HPDE6-E6E7 (cell line): ENCODE measurements around the gene WIPF3.
A peak's percentile ranks its signal among the peaks of the same experiment; 100 is the strongest.
"Not testable (repeated sequence)": the region's sequence is repeated elsewhere in the genome, so short reads cannot be mapped to it uniquely, and the experiment has no call there.

ENCODE experiments used
- DNase-seq: peaks from one replicate; pipeline ENCODE4 v3.0.0; 2011; ENCODE audit warnings: missing footprints; ENCODE audit errors: extremely low spot score

WIPF3 gene

DNA sequence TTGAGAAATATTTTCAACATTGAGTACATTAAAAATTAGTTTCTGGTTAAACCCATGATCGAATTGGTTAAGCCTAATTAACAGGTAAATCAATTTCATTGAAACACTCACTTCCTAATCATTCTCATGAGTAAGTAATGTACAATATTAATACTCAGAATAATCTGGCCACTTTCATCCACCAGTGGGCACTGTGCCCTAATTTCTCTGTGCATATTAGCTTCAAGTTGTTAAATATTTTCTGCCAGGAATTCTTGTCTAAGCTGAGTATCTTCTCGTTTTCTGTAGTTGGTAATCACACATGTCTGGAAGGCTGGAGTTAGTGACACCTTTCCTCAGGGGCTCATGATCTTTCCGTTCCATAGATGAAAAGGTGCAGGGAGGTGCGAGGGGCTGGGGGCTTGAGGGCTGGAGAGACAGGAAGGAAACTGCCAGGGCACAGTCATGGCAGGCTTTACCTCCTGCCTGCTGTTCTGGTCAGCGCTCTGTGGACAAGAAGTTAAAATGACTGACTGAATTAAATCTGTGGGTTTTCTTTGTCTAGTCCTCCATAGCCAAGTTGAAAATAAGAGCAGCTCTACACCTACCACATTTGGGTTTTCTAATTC, 71.9 kb downstream of the WIPF3 start:
- DNase-seq, result peak; percentile 37

DNA sequence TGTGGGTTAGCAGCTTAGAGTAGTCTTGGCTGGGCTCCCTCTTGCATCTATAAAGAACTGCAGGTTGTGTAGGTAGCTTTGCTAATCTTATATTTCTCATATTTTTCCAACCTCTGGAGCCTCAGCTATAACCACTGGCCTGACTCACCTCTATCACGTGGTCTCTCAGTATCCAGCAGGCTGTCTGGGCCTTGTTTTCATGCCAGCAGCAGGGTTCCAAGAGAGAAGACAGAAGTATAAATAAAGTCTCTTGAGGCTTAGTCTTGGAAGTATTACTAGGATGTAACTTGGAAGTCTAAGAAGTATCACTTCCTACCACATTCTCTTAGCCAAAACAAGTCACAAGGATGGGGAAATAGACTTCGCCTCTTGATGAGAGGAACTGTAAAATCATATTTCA, 73.3 kb downstream of the WIPF3 start:
- DNase-seq, result no peak

DNA sequence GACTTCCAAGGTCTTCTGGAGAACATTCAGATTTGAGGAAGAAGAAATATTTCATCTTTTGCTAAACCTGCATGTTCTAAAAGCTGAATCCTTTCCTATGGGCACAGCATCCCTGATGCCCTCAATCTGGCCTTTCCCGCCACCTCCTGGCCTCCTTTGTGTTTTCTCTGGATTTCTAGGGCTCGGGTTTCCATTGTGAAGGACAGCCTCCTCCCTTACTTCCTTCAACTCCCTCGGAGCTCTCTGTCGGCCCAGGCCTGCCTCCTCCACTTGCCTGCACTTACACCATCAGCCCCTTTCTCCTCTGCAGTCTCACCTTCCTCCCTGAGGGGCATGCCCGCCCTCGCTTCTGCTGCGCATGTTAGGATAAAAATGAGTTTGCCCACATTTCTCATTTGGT, 75.4 kb downstream of the WIPF3 start:
- no peak for DNase-seq

DNA sequence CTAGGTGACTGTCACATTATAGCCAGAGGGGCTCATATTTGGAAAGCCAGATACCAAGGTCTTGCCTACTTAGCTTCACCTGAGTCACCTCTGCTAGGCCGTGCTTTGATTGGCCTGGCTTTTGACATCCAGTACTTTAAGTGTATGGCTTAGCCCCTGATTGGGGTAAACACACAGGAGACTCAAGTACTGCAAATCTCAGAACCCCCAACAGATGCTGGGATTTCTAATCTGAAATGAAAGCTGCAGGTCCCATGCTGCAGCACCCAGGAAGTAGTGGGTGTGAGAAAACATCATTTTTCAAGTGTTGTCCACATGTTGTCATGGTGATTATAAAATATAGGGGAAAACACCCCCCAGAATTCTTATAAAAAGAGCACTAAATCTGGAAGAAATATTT, 76.2 kb downstream of the WIPF3 start:
- no peak for DNase-seq

DNA sequence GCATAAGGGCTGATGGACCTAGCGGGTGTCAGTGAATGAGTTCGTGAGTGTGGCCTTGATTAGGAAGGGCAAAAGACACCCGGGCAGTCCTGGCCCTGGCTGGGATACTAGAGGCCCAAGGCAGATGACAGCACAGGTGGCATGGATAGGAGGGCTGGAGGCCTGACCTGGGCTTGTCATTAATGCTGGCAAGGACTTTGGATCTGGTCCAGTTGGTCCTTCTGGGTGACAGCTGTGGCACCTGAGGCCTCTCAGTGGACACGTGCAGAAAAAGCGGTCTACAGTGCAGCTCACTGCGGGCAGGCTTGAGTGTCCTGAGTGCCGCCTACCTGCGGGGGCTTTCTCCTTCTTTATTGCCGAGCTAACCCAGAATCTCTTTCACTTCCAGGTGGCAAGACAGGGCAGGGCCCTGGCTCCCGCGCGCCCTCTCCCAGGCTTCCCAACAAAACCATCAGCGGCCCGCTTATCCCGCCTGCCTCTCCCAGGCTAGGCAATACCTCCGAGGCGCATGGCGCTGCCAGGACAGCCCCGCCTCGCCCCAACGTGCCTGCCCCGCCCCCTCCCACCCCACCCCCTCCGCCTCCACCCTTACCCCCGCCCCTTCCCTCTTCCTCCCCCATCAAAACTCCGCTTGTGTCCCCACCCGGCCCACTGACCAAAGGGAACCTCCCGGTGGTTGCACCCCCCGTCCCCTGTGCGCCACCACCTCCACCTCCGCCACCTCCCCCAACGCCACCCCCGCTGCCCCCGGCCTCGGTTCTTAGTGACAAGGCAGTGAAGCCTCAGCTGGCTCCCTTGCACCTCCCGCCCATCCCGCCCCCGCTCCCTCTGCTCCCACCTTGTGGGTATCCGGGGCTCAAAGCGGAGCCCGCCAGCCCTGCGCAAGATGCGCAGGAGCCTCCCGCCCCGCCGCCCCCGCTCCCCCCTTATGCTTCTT, 77.4 kb downstream of the WIPF3 start:
- peak; percentile 47 for DNase-seq

DNA sequence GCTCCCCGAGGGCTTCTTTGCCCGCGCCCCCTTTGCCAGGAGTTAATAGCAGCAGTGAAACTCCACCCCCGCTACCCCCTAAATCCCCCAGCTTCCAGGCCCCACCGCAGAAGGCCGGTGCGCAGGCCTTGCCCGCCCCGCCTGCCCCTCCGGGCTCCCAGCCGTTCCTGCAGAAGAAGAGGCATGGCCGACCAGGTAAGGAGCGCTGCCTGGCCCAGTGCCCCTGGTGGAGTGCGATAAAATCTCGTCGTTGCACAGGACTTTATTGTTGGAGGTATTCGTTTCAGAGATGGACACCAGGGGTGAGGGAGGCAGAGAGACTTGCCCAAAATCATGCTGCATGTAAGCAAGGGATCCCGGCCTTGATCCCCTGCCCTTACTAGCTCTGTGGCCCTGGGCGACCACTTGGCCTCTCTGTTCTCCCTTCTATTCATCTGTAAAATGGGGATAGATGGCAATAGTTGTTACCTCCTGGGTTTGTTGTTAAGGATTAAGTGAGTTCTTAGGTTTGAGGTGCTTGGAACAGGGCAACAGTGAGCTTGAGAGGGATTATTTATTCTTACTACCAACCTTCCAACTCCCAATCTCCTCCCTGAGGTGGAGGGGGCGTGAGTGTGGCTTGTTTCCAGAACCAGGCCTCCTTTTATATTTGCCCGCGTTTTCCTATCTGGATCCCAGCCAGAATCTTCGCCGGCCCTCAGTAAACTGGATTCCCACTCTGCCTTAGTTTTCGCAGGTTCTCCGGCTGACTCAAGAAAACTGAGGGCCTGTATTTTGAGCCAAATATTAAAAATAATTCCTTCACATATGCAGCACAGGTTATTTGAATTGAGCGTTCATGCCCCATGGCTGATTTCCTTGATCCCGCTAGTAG, 78.3 kb downstream of the WIPF3 start:
- DNase-seq, result peak; percentile 74

DNA sequence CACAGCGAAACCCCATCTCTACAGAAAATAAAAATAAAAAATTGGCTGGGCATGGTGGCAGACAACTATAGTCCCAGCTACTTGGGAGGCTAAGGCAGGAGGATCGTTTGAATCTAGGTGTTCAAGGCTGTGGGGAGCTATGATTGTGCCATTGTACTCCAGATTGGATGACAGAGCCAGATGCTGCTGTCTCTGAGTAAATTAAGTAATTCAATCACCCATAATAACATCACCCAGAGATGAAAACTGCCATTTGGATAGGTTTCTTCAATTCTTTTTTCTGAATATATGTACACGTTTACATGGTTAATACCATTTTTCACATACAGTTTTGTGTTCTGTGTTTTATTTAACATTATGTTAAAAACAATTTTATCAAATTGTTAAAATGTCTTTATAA, 79.3 kb downstream of the WIPF3 start:
- DNase-seq, result no peak

DNA sequence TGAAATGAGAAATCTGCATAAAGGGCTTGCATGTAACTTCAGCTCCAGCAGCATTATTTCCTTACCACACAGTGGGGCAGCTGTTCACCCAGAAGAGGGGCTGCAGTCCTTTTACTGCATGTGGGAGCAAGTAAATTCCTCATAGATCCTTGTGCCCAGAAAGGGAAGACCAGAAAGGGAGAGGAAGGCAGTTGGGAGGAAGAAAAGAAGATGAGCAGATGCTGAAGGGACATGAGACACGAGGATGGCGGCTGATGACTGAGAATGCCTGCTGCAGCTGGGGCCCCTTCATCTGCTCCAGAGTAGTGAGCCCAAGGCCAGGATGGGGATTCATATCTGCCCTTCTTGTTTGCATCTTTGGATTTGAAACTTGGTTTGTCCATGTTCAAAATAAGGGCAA, 80.5 kb downstream of the WIPF3 start:
- DNase-seq, result no peak

DNA sequence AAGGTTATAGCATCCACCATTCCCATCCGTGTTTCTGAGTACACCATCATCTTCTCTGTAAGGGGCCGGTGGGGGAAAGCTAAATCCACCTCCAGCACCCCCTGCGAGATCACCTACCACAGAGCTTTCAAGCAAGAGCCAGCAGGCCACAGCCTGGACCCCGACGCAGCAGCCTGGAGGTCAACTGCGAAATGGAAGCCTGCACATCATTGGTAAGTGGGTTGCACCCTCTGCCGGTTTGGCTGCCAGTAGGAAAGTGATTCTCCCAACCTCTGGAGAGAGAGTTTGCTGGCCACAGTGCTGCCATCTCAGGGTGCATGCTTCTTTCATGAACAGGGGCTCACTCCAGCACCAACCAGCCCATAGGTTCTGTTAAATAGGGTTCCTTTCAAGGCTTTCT, 81.7 kb downstream of the WIPF3 start:
- DNase-seq, result no peak

DNA sequence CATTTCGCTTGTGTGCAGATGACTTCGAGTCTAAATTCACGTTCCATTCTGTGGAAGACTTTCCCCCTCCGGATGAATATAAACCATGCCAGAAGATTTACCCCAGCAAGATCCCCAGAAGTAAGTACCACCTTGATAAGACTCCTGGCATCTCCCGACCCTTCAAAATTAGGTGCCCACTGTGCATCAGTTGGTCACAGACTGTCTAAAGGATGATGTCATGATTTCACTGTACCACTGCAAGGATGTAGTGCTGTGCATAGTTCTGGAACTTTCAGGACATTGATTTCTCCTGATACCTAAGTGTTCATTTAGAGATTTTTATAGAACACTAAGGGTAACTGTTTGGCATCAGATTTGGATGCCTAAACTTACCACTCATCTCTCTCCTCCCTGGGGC, 83.0 kb downstream of the WIPF3 start:
- DNase-seq, result no peak

DNA sequence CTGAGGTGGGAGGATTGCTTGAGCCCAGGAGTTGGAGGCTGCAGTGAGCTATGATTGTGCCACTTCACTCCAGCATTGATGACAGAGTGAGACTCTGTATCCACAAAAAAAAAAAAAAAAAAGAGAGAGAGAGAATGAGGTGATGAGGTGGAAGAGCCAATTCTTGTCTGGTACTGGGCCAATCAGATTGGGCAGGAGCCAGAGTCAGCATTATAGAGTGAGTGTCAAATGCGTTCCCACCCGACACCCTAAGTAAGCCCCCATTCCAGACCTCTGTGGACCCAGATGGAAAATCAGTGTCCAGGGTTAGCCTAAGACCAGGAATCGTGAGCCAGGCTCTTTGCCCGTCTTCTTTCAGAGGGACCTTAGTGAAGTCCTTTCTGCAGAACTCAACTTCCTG, 83.9 kb downstream of the WIPF3 start:
- DNase-seq, result no peak

DNA sequence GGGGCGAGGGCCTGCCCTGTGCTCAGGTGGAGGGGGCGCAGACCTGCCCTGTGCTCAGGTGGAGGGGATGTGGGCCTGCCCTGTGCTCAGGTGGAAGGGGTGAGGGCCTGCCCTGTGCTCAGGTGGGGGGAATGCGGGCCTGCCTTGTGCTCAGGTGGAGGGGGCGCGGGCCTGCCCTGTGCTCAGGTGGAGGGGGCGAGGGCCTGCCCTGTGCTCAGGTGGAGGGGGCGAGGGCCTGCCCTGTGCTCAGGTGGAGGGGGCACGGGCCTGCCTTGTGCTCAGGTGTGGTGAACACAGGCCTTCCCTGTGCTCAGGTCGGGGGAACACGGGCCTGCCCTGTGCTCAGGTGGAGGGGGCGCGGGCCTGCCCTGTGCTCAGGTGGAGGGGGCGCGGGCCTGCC, 84.5 kb downstream of the WIPF3 start:
- DNase-seq, result not testable (repeated sequence)

DNA sequence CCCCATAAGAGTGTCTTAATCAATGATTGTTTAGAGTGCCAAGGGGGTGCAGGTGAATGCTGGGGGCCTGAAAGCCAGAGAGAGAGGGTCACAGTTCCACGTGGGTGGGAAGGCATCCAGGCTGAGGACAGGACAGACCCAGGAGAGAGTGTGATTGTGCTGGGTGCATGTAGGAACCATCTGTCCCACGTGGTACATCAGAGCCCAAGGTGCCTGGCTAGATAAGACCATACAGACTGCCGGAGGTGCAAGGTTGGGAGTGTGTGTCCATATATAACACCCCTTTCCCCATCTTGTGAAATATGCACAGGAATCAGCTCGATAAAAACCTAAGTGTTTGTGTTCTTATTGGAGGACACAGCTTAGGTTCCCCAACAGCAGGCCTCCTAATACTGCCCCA, 85.5 kb downstream of the WIPF3 start:
- no peak for DNase-seq

DNA sequence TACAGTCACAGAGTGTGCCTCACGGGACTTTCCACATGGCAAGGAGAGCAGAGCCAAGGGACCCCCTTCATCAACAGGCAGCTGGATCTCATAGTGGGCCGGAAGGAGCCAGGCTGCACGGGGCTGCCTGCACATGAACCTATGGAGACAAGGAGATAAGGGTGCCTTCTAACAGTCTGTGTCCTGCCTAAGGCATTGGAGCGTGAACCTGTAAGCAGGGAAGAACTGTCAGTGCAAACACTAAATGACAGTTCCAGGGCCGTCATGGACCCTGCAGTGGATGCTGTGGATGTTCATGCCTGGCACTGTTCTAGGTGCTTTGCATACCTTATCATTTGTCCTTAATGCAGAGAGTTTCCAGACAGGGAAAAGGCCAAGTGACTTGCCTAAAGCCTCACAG, 85.9 kb downstream of the WIPF3 start:
- DNase-seq, result no peak

DNA sequence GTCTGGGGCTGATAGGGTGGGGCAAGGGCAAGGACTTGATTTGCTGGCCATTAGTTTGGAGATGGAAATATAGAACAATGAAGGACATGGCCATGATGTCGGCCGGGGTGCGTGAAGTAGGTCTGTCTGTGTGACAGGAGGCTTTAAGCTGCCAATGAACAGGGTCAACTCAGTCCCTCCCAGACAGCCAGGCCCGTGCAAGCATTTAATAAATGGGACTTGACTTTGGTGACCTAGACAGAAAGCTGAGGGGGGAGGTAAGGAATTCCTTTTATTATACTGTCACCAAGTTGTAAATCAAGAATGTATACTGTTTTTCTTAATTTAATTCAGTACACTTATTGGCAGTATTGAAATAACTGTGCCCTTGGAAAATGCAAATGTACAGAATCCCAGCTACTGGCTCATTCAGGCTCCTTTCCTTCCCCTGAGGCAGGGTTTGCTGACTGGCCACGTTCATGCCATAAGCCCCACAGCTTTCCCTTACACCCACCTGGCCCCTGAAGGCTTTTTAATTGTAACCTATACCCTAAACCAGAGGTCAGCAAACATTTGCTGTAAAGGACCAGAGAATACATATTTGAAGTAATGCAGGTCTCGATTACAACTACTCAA, 87.2 kb downstream of the WIPF3 start:
- no peak for DNase-seq

DNA sequence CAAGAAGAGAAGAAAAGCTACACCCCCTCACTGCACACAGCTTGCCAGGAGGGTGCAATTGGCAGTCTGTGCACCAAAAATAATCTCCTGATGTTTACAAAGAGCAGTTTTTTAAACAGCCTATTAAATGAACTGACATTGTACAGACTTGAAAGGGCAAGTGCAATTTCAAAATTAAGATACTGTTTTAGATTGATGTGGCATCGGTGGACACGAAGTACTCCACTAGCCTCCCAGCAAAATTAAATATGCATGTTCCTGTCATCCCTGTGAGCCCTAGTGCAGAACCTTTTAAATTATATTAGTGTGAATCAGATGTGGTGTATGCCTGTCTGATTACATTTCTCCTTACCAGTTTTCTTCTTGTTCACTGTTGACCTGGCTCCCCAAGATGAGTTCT, 87.9 kb downstream of the WIPF3 start:
- no peak for DNase-seq

DNA sequence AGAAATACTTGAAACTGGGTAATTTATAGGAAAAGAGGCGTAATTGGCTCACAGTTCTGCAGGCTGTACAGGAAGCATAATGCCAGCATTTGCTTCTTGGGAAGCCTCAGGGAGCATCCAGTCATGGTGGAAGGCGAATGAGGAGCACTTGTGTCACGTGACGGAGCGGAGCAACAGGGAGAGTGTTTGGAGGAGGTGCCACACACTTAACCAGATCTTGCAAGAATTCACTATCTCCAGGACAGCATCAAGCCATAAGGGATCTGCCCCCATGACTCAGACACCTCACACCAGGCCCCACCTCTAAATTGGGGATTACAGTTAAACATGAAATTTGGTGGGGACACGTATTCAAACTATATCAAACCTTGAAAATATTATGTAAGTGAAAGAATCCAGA, 89.3 kb downstream of the WIPF3 start:
- no peak for DNase-seq

DNA sequence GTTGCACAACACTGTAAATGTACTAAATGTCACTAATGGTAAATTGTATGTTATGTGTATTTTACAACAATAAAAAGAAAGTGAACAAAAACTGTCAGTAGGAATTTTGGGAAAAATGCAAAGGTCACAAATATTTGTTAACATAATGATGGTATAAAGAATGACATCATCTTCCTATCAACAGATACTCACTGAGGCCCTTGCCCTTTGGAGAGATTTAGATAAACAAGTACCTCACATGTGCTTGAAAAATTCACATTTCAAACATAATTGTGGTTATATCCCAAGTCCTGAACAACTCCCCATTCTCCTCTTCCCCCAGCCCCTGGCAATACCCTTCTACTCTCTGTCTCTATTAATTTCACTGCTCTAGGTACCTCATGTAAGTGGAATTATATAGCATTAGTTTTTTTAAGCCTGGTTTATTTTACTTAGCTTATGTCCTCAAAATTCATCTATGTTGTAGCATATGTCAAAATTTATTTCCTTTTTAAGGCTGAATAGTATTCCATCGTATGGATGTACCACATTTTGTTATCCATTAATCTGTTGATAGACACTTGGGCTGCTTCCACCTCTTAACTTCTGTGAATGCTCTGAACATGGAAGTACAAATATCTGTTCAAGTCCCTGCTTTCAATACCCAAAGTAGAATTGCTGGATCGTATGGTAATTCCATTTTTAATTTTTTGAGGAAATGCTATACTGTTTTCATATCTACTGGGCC, 90.5 kb downstream of the WIPF3 start:
- no peak for DNase-seq

DNA sequence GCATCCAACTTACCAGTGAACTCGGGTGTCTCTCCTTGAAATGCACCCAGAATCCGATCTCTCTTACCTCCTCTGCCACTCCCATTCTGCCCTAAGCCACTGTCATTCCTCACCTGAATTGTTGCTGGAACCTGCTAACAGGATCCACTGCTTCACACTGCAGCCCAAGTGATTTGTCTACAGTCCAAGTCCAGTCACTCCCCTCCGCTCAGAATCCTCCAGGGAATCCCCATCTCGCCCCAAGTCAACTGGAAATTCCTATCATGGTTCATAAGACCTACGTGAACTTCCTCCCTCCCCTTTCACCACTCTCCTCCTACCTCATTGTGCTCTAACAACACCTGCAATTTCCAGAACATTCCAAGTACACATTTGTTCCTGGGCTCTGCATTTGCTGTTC, 92.0 kb downstream of the WIPF3 start:
- DNase-seq, result no peak

DNA sequence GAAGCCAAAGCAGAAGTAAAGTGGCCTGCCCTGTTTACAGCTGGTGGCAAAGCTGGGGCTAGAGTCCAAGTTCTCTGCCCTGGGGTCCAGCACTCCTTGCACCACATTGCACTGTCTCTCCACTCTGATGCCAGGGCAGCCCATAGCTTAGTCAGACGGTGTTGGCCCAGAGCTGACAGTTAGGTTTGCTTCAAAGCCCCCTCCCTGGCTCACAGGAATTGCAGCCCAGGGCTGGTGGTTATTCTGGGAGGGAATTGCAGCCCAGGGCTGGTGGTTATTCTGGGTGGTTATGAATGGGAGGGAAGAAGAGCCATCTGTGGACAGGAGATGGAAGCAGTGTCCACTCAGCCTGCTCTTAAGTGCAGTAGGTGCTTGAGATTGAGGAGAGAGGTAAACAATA, 94.4 kb downstream of the WIPF3 start:
- DNase-seq, result no peak
